Esophagus muscularis mucosa (tissue), 3 donors: ENCODE data around the gene DOCK10.

Source experiments
- CTCF ChIP-seq, 3 experiments: fragments of 200-600 bp in 2 of 3; fragments of 450-650 bp in 1 of 3; sonication (generic) in 2 of 3; IDR thresholded peaks; one replicate each; pipeline ENCODE4 v1.5.1; 2017 to 2019; ENCODE audit warnings: antibody characterized with exemption in 3 of 3, mild to moderate bottlenecking in 2 of 3, moderate library complexity in 1 of 3
- POLR2A ChIP-seq: fragments of 450-650 bp; IDR thresholded peaks from one replicate; pipeline ENCODE4 v1.6.1; 2017; ENCODE audit warnings: antibody characterized with exemption, moderate library complexity, mild to moderate bottlenecking, low read depth
- POLR2AphosphoS5 ChIP-seq, 2 donors: sonication (generic); formaldehyde crosslinking; IDR thresholded peaks; one replicate each; pipeline ENCODE4 v1.6.1; 2017; ENCODE audit warnings: antibody characterized with exemption in 2 of 2

GRCh38 chr2:225052703-225053102, 10.4 kb upstream of the DOCK10 start:
- TF ChIP-seq CTCF (IDR thresholded peaks at IDR 0.05) (no peak), POLR2A (no peak), POLR2AphosphoS5 (IDR thresholded peaks at IDR 0.05) (no peak)
